Esophagus muscularis mucosa (tissue), 3 donors: ENCODE measurements around the gene KRTAP10-4.

Experiments
- POLR2A ChIP-seq: fragments of 450-650 bp; IDR thresholded peaks from one replicate; pipeline ENCODE4 v1.6.1; 2017; ENCODE audit warnings: antibody characterized with exemption, moderate library complexity, mild to moderate bottlenecking, low read depth
- TF ChIP-seq, protein P1 (sequence below), 3 experiments: fragments of 200-600 bp in 2 of 3; fragments of 450-650 bp in 1 of 3; sonication (generic) in 2 of 3; IDR thresholded peaks; one replicate each; pipeline ENCODE4 v1.5.1; 2017 to 2019; ENCODE audit warnings: antibody characterized with exemption in 3 of 3, mild to moderate bottlenecking in 2 of 3, moderate library complexity in 1 of 3

DNA sequence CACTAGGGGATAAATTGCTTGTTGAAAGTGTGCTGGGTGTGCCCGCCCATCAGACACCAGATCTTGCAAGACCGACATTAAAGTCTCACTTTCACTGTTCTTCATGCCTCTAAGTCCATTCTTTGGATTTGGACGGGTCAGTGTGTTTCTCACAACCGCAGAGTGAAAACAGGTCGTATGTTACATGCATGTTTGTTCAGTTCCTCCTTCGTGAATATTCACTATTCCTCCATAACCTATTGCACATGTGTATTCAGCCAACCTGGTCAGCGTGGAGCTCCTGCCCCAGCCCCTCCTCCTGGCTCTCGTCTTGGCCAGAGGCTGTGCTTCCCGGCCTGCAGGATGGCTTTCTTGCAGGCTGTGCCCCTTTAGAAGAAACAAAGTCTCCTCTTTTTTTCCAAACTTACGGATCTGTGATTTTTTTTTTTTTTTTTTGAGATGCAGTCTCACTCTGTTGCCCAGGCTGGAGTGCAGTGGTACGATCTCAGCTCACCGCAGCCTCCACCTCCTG is 20.9 kb downstream of the KRTAP10-4 start:
- TF ChIP-seq POLR2A, result no peak
- TF ChIP-seq, protein P1, sequence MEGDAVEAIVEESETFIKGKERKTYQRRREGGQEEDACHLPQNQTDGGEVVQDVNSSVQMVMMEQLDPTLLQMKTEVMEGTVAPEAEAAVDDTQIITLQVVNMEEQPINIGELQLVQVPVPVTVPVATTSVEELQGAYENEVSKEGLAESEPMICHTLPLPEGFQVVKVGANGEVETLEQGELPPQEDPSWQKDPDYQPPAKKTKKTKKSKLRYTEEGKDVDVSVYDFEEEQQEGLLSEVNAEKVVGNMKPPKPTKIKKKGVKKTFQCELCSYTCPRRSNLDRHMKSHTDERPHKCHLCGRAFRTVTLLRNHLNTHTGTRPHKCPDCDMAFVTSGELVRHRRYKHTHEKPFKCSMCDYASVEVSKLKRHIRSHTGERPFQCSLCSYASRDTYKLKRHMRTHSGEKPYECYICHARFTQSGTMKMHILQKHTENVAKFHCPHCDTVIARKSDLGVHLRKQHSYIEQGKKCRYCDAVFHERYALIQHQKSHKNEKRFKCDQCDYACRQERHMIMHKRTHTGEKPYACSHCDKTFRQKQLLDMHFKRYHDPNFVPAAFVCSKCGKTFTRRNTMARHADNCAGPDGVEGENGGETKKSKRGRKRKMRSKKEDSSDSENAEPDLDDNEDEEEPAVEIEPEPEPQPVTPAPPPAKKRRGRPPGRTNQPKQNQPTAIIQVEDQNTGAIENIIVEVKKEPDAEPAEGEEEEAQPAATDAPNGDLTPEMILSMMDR (IDR thresholded peaks at IDR 0.05), result no peak
